ENCODE results near the gene ZNF385B. TPM values are rescaled to one million over a fixed set of nuclear protein-coding genes. Genes with fewer than 3 reads are reported as not detected.

The ZNF385B gene
- total RNA-seq, 1 experiment from 2014 or later, result 0.57 TPM

DNA sequence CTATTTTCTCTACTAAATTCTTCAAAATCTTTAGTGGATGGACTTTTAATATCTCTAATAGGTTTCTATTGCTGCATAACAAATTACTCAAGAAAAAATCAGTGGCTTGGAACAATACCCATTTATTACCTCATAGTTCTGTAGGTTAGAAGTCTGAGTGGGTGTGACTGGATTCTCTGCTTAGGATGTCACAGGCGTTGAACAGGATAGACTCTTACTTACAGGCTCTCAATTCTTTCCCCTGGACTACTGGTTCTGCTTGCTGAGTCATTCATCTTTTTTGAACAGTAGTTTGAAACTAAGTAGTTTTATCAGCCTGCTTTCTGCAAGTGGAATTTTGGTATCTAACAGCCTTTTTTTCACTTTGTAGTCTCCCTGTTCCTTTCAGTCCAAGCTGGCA, 265.4 kb downstream of the ZNF385B start:
- peaks cover 2% of the 10 kb centered on the region for H3K9me3 Mint-ChIP-seq (ENCODE audit: low read depth, unreplicated experiment)
- H3K4me3 Mint-ChIP-seq (ENCODE audit: low read depth, unreplicated experiment), result no peak overlapping the region
- no peaks in the 10 kb centered on the region for H3K36me3 Mint-ChIP-seq (ENCODE audit: insufficient read depth, unreplicated experiment)
- intact Hi-C loops (cut with micrococcal nuclease; ENCODE audit: unreplicated experiment), result no loop called here
- H3K27ac Mint-ChIP-seq (ENCODE audit: unreplicated experiment), result no peak overlapping the region
- CTCF ChIA-PET, result no interaction called here
- BruUV-seq (replicated peaks), result no TSS peak
- no peaks in the 10 kb centered on the region for H3K27me3 Mint-ChIP-seq (ENCODE audit: unreplicated experiment)
- no peak for TF ChIP-seq CTCF (IDR thresholded peaks at IDR 0.05; ENCODE audit: unreplicated experiment)
- no peak for DNase-seq
- H3K4me1 Mint-ChIP-seq (ENCODE audit: low read depth, unreplicated experiment), result peaks cover 6% of the 10 kb centered on the region

GRCh38 chr2:179595284-179595683, 266.1 kb downstream of the ZNF385B start:
- intact Hi-C loops (cut with micrococcal nuclease; ENCODE audit: unreplicated experiment), result no loop called here
- CTCF ChIA-PET, result no interaction called here
- DNase-seq, result no peak
- Mint-ChIP-seq H3K9me3 (ENCODE audit: low read depth, unreplicated experiment) (peaks cover 2% of the 10 kb centered on the region), H3K4me1 (ENCODE audit: low read depth, unreplicated experiment) (peaks cover 6% of the 10 kb centered on the region), H3K27me3 (ENCODE audit: unreplicated experiment) (no peaks in the 10 kb centered on the region), H3K4me3 (ENCODE audit: low read depth, unreplicated experiment) (no peak overlapping the region), H3K27ac (ENCODE audit: unreplicated experiment) (no peak overlapping the region), H3K36me3 (ENCODE audit: insufficient read depth, unreplicated experiment) (no peaks in the 10 kb centered on the region)
- TF ChIP-seq CTCF (IDR thresholded peaks at IDR 0.05; ENCODE audit: unreplicated experiment), result no peak
- BruUV-seq (replicated peaks), result no TSS peak

DNA sequence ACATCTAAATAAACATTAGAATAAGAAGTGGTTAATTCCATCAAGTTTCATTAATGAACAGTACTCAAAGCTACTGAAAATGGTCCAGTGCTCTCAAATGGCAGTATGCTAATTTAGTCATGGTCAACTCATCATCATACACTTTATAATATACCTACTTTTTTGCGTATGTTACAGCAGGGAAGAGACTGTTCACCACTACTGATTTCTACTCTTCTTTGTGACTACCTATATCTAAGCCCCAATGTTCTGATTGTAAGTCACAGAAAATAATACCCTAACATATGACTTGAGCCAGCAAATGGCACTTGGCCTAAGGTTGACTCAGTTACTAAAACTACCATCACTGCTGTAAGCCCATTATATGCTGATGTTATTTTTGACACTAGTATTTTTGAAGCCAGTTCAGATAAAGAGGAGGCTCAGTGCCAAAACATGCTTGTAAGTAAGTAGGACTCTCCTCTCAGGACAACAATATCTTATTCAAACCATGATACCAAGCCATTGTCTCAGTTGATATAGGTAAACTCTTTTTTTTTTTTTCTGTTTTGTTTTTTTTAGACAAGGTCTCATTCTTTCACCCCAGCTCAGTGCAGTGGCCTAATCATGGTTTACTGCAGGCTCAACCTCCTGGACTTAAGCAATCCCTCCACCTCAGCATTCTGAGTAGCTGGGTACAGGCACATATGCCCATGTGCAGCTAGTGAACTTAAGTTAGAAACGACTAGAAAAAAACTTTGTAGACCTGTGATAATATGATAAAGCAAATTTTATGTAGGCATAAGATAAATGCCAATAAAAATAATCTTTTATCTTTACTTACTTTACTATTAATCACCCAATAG, 266.9 kb downstream of the ZNF385B start:
- Mint-ChIP-seq H3K27me3 (ENCODE audit: unreplicated experiment) (no peaks in the 10 kb centered on the region), H3K36me3 (ENCODE audit: insufficient read depth, unreplicated experiment) (no peaks in the 10 kb centered on the region), H3K4me3 (ENCODE audit: low read depth, unreplicated experiment) (no peak overlapping the region), H3K9me3 (ENCODE audit: low read depth, unreplicated experiment) (peaks cover 2% of the 10 kb centered on the region), H3K27ac (ENCODE audit: unreplicated experiment) (no peak overlapping the region), H3K4me1 (ENCODE audit: low read depth, unreplicated experiment) (peaks cover 6% of the 10 kb centered on the region)
- CTCF ChIA-PET, result no interaction called here
- TF ChIP-seq CTCF (IDR thresholded peaks at IDR 0.05; ENCODE audit: unreplicated experiment), result no peak
- no peak for DNase-seq
- intact Hi-C loops (cut with micrococcal nuclease; ENCODE audit: unreplicated experiment), result no loop called here
- BruUV-seq (replicated peaks), result no TSS peak

DNA sequence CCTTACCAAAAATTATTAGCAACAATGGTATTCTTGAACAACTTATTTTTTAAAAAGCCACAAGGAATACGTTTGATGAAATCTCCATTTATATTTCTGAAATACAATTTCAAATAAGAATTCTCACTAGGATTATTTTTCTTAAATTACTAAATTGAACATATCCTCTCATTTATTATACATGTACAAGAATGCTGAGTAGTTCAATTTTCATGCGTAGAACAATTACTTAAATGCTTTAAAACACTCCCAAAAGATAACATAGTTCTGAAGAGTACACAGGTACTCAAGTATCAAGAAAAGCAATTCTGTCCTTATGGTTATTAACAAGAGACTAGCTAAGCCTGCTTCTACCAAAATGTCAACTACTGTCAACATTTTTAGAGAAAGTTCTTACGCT, 268.1 kb downstream of the ZNF385B start:
- intact Hi-C loops (cut with micrococcal nuclease; ENCODE audit: unreplicated experiment), result no loop called here
- CTCF ChIA-PET, result no interaction called here
- H3K4me3 Mint-ChIP-seq (ENCODE audit: low read depth, unreplicated experiment), result no peak overlapping the region

More for the DNA sequence above, 268.1 kb downstream of the ZNF385B start:
- H3K9me3 Mint-ChIP-seq (ENCODE audit: low read depth, unreplicated experiment), result peaks cover 2% of the 10 kb centered on the region
- no peaks in the 10 kb centered on the region for H3K36me3 Mint-ChIP-seq (ENCODE audit: insufficient read depth, unreplicated experiment)
- no peak overlapping the region for H3K27ac Mint-ChIP-seq (ENCODE audit: unreplicated experiment)
- TF ChIP-seq CTCF (IDR thresholded peaks at IDR 0.05; ENCODE audit: unreplicated experiment), result no peak
- peaks cover 6% of the 10 kb centered on the region for H3K4me1 Mint-ChIP-seq (ENCODE audit: low read depth, unreplicated experiment)
- no peak for DNase-seq
- H3K27me3 Mint-ChIP-seq (ENCODE audit: unreplicated experiment), result no peaks in the 10 kb centered on the region
- BruUV-seq (replicated peaks), result no TSS peak

All from Calu3 (cell line).